HG02884 (cell line): ENCODE data around the gene SLC26A8.
A peak's percentile ranks its signal among the peaks of the same experiment; 100 is the strongest.
"Not testable (repeated sequence)": the region's sequence is repeated elsewhere in the genome, so short reads cannot be mapped to it uniquely, and the experiment has no call there.

Source experiments
- ATAC-seq: cut with Tn5 transposase; IDR thresholded peaks from one replicate; pipeline ENCODE4 v1.9.1; 2021; ENCODE audit warnings: mild to moderate bottlenecking, moderate library complexity; ENCODE audit not compliant: unreplicated experiment

Gene SLC26A8

DNA sequence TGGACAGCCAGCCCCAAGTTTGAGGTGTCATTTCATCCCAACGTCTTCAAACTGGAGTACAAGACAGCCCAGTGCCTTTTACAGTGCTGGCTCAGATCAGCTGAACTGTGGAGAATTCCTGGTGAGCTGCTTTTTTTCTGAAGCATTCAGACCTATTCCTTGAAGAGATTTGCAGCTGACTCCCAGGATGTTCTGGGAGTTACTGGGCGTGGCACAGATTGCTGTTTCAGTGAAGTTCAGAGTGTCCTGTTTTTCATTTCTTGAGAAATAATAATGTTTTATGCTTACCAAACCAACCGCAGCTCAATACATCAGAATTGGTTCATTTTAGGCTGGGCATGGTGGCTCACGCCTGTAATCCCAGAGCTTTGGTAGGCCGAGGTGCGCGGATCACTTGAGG, 70.1 kb downstream of the SLC26A8 start:
- no peak for ATAC-seq

- no peak for ATAC-seq
Measured at GRCh38 chr6:35948725-35949124, 75.7 kb downstream of the SLC26A8 start.

DNA sequence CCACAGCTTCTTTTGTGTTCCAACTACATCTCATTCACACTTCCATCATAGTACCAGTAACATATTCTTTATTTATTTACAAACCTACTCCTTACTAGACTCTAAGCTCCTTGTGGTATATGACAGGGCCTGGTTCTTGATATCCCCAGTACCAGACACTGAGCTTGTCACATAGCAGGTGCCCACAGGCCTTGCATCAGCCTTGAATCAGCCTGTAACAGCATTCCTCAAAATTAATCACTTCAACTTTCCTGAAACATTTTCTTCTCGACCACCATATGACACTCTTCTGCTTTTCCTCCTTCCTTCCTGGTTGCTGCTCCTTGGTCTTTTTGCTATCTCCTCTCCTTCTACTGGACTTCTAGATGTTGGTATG, 78.8 kb downstream of the SLC26A8 start:
- ATAC-seq, result no peak

- ATAC-seq, result no peak
Measured at GRCh38 chr6:35943390-35943789, 81.1 kb downstream of the SLC26A8 start.

GRCh38 chr6:35942355-35942754, 82.1 kb downstream of the SLC26A8 start:
- ATAC-seq, result no peak

- ATAC-seq, result not testable (repeated sequence)
Measured at GRCh38 chr6:35941170-35941569, 83.3 kb downstream of the SLC26A8 start.

DNA sequence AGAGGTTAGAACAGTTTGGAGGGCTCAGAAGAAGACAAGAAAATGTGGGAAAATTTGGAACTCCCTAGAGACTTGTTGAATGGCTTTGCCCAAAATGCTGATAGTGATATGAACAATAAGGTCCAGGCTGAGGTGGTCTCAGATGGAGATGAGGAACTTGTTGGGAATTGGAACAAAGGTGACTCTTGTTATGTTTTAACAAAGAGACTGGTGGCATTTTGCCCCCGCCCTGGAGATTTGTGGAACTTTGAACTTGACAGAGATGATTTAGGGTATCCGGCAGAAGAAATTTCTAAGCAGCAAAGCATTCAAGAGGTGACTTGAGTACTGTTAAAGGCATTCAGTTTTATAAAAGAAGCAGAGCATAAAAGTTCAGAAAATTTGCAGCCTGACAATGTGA, 84.4 kb downstream of the SLC26A8 start:
- ATAC-seq, result not testable (repeated sequence)

- ATAC-seq, result not testable (repeated sequence)
Measured at GRCh38 chr6:35939259-35939658, 85.2 kb downstream of the SLC26A8 start.

GRCh38 chr6:35936681-35937359, 87.6 kb downstream of the SLC26A8 start:
- ATAC-seq, result no peak

- no peak for ATAC-seq
Measured at GRCh38 chr6:35935469-35935868, 89.0 kb downstream of the SLC26A8 start.

- ATAC-seq, result no peak
Measured at GRCh38 chr6:35933844-35934243, 90.6 kb downstream of the SLC26A8 start.

DNA sequence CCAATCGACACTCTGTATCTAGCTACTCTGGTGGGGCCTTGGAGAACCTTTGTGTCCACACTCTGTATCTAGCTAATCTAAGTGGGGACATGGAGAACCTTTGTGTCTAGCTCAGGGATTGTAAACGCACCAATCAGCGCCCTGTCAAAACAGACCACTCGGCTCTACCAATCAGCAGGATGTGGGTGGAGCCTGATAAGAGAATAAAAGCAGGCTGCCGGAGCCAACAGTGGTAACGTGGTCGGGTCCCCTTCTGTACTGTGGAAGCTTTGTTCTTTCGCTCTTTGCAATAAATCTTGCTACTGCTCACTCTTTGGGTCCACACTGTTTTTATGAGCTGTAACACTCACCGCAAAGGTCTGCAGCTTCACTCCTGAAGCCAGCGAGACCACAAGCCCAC, 92.6 kb downstream of the SLC26A8 start:
- ATAC-seq, result not testable (repeated sequence)

DNA sequence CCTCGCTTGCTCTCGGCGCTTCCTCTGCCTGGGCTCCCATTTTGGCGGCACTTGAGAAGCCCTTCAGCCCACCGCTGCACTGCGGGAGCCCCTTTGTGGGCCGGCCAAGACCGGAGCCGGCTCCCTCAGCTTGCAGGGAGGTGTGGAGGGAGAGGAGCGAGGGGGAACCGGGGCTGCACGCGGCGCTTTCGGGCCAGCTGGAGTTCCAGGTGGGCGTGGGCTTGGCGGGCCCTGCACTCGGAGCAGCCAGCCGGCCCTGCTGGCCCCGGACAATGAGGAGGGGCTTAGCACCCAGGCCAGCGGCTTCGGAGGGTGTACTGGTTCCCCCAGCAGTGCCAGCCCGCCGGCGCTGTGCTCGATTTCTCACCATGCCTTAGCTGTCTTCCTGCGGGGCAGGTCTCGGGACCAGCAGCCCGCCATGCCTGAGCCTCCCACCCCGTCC, 93.3 kb downstream of the SLC26A8 start:
- no peak for ATAC-seq

DNA sequence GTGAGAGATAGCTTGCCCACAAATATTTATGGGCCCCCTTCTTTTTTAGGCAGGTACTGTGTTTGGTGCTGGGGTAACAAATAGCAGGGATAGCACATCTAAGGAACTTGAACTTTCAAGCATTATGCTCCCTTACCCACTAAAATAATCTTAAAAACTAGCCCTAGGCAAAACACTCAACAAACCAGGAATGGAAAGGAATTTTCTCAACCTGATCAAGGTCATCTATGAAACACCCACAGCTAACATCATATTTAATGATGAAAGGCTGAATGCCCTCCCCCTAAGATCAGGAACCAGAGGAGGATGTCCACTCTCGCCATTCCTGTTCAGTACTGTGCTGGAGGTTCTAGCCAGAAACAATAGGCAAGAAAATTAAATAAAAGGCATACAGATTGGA, 94.8 kb downstream of the SLC26A8 start:
- no peak for ATAC-seq

DNA sequence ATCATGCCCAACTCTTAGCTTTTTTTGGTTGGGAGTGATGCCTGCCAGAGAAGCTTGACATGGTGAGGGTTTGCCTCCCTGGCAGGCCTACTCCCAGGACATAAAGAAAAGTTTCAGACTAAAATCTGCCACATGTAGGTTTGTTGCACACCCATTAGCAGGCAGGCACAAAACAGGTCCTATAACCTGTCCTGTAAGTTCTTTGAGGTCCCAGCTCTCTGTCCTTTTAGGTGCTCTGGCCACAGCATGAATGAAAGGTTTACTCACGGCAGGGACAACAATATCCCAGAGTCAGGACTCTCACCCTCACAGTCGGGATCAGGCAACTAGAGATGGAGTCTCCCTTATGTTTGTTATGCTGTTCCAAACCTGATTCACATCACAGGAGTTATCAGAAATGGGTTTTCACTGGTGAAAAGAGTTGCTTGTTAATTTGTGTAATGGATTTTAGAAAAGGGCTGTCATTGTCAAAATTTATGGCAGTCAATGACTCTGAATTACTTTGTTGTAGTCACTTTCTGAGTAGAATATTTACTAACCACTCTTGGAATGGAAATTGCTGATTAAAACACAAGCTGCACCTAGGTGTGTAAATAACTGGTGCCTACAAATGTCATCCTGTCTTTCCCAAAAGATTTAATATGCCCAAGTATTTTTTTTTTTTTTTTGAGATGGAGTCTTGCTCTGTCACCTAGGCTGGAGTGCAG, 97.8 kb downstream of the SLC26A8 start:
- ATAC-seq, result no peak

- ATAC-seq, result no peak
Measured at GRCh38 chr6:35925961-35926360, 98.5 kb downstream of the SLC26A8 start.

DNA sequence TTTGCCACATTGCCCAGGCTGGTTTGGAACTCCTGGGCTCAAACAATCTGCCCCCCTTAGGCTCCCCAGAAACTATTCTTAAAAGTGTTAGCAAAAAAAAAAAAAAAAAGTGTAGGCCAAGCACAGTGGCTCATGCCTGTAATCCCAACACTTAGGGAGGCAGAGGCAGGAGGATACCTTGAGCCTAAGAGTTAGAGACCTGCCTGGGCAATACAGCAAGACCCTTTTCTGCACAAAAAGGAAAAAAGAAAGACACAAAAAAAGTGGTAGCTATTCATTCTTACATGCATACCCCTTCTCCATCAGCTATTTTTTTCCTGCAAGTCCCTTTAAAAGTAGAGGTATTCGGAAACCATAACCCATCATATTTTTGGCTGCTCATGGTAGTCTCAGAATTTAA, 100.3 kb downstream of the SLC26A8 start:
- no peak for ATAC-seq

DNA sequence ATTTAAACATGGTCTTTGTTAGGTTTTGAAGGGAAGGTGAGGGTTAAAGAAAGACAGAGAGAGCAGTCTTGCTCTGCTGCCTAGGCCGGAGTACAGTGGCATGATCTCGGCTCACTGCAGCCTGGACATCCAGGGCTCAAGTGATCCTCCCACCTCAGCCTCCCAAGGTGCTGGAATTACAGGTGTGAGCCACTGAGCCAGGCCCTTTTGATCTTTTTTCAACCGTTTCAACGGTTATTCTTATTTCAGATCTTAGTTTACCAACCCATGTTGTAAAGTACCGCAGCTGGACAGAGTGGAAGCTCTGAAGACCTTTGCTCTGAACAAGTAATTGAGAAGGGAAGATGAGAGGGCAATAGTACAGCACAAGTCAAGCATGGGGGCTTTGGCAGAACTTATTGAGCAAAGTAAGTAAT, 102.3 kb downstream of the SLC26A8 start:
- ATAC-seq, result no peak

- peak; percentile 73 for ATAC-seq
Measured at GRCh38 chr6:35920793-35921732, 103.4 kb downstream of the SLC26A8 start, which contains the start of gene SRPK1. Gene SRPK1, minus strand, starts transcription at chr6:35921098. Its CDS starts 42 bp downstream, at chr6:35921056.

DNA sequence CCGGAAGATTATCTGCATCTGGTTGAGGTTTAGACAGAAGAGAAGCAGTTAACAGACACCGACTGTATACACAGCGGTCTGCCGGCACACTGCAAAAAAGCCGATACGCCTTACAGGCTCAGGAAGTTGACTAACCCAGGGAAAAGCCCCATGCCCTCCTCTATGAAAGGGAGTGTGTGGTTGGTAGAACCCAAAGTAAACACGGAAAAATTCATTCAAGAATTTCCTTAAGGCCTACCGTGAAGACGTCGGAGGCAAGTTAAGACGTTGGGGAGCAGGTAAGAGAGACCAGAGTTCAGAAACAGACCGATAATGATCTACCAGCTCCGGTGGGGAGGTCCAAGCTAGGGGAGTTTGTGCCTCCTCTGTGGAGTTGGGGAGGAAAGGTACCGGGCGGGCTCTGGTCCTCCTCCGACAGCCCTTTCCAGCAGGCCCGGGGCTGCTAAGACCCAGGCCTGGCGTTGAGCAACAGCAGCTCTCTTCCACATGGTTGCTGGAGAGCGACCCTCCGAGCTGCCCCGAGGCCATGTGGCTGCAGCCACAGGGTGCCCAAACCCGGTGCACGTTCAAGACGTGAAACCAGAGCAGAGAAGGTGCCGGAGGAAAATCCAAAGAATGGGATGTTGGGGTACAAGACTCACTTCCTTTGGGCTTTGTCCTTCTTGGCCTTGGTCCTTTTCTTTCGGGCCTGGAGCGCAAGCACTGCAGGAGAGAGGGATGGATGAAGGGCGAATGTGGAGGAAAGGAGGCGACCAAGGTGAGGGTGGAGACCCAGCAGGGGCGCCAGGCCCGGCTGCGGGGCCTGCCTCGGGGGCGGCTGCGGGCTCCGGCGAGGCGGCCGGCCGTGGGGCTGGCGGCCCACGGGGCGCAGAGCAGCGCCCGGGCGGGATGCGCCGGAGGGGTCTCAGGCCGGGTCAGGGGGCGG, 104.4 kb downstream of the SLC26A8 start:
- peak; percentile 21 for ATAC-seq
